Gastroesophageal sphincter (tissue), 4 donors: ENCODE results near the gene ZNF568. TPM values are rescaled to one million over a fixed set of nuclear protein-coding genes. Genes with fewer than 3 reads are reported as not detected.
A peak's percentile ranks its signal among the peaks of the same experiment; 100 is the strongest.

Source experiments
- ATAC-seq: fragments of 150-250 bp; one replicate; pipeline ENCODE4 v1.9.1; 2016; ENCODE audit warnings: mild to moderate bottlenecking, moderate library complexity
- H3K27ac ChIP-seq, 4 donors: fragments of 200-600 bp; sonication (generic) in 3 of 4; 1 replicate in 3 of 4; 2 replicates in 1 of 4; pipeline ENCODE4 v1.5.1; 2016 to 2019
- H3K27me3 ChIP-seq: fragments of 200-600 bp; sonication (generic); one replicate; pipeline ENCODE4 v1.5.1; 2019
- H3K36me3 ChIP-seq, 2 donors: fragments of 200-600 bp; sonication (generic); one replicate each; pipeline ENCODE4 v1.5.1; 2019; ENCODE audit warnings: control low read depth in 1 of 2
- H3K4me1 ChIP-seq, 3 donors: fragments of 200-600 bp; sonication (generic); 1 replicate in 2 of 3; 2 replicates in 1 of 3; pipeline ENCODE4 v1.5.1; 2016 to 2019; ENCODE audit warnings: control low read depth in 2 of 3
- H3K4me3 ChIP-seq, 2 donors: fragments of 200-600 bp; sonication (generic); one replicate each; pipeline ENCODE4 v1.5.1; 2019; ENCODE audit warnings: mild to moderate bottlenecking in 1 of 2, moderate library complexity in 1 of 2
- H3K9me3 ChIP-seq, 3 donors: fragments of 200-600 bp; sonication (generic); one replicate each; pipeline ENCODE4 v1.5.1; 2017 to 2019; ENCODE audit warnings: control low read depth in 2 of 3
- EP300 ChIP-seq: sonication (generic); formaldehyde crosslinking; IDR thresholded peaks from one replicate; pipeline ENCODE4 v1.6.1; 2017; ENCODE audit warnings: antibody characterized with exemption, mild to moderate bottlenecking
- POLR2A ChIP-seq, 2 donors: fragments of 450-650 bp; IDR thresholded peaks; one replicate each; pipeline ENCODE4 v1.6.1; 2017; ENCODE audit warnings: antibody characterized with exemption in 2 of 2, mild to moderate bottlenecking in 2 of 2, moderate library complexity in 1 of 2
- POLR2AphosphoS5 ChIP-seq: sonication (generic); formaldehyde crosslinking; IDR thresholded peaks from one replicate; pipeline ENCODE4 v1.6.1; 2017; ENCODE audit warnings: antibody characterized with exemption
- WGBS, 2 donors: methylation state at CpG; one replicate each; pipeline ENCODE4 v1.1.5; 2018; ENCODE audit warnings: low coverage in 1 of 2; 5-methylcytosine and 5-hydroxymethylcytosine counted together
- total RNA-seq, 4 donors: library from RNA; depleted of rRNA; stranded (reverse); fragments of >200 nt; gene quantifications; one replicate each; pipeline ENCODE4 v1.1.0, GENCODE V29; 2016
- TF ChIP-seq, protein P1 (sequence below), 4 experiments: fragments of 200-600 bp in 2 of 4; fragments of 450-650 bp in 2 of 4; sonication (generic) in 1 of 4; IDR thresholded peaks; one replicate each; pipeline ENCODE4 v1.5.1; 2017 to 2019; ENCODE audit warnings: antibody characterized with exemption in 4 of 4, mild to moderate bottlenecking in 2 of 4, moderate library complexity in 2 of 4

Gene ZNF568
- total RNA-seq, 4 donors from 2014 or later: 10.6 to 20.7 (median 15.4) TPM

GRCh38 chr19:36973021-36973843, 57.1 kb downstream of the ZNF568 start:
- Histone ChIP-seq H3K4me3 (peak overlapping the region; percentile 39 to 64), H3K36me3 (peaks cover 0 to 24% of the 10 kb centered on the region in 2 donors), H3K9me3 (peaks cover 0 to 4% (median 0%) of the 10 kb centered on the region in 3 donors), H3K27ac (peak overlapping the region in 3 of 4 donors; percentile 85 to 87 (median 86)), H3K4me1 (peaks cover 0 to 19% (median 7%) of the 10 kb centered on the region in 3 donors), H3K27me3 (no peaks in the 10 kb centered on the region)
- TF ChIP-seq, protein P1, sequence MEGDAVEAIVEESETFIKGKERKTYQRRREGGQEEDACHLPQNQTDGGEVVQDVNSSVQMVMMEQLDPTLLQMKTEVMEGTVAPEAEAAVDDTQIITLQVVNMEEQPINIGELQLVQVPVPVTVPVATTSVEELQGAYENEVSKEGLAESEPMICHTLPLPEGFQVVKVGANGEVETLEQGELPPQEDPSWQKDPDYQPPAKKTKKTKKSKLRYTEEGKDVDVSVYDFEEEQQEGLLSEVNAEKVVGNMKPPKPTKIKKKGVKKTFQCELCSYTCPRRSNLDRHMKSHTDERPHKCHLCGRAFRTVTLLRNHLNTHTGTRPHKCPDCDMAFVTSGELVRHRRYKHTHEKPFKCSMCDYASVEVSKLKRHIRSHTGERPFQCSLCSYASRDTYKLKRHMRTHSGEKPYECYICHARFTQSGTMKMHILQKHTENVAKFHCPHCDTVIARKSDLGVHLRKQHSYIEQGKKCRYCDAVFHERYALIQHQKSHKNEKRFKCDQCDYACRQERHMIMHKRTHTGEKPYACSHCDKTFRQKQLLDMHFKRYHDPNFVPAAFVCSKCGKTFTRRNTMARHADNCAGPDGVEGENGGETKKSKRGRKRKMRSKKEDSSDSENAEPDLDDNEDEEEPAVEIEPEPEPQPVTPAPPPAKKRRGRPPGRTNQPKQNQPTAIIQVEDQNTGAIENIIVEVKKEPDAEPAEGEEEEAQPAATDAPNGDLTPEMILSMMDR (IDR thresholded peaks at IDR 0.05): peak; percentile 78 to 96 (median 91)
- TF ChIP-seq POLR2AphosphoS5: no peak
- peak; percentile 99 for ATAC-seq
- WGBS, 2 donors: 0% methylated on average over 9 of the region's 56 CpGs; no CpG with 5 or more reads in 1 of the 2 donors

- WGBS, 2 donors: 0% methylated on average over 1 of the region's 6 CpGs; no CpG with 5 or more reads in 1 of the 2 donors
- no peak for TF ChIP-seq EP300
- TF ChIP-seq POLR2AphosphoS5: no peak
- TF ChIP-seq, protein P1 (IDR thresholded peaks at IDR 0.05): no peak
- TF ChIP-seq POLR2A (IDR thresholded peaks at IDR 0.05): no peak
- no peak for ATAC-seq
- Histone ChIP-seq H3K4me1 (peaks cover 0 to 19% (median 7%) of the 10 kb centered on the region in 3 donors), H3K27me3 (no peaks in the 10 kb centered on the region), H3K4me3 (peak overlapping the region; percentile 39 to 64), H3K27ac (peak overlapping the region in 3 of 4 donors; percentile 85 to 87 (median 86)), H3K9me3 (peaks cover 0 to 4% (median 0%) of the 10 kb centered on the region in 3 donors), H3K36me3 (peaks cover 0 to 30% of the 10 kb centered on the region in 2 donors)
Observed at GRCh38 chr19:36973844-36974195, 57.7 kb downstream of the ZNF568 start.

DNA sequence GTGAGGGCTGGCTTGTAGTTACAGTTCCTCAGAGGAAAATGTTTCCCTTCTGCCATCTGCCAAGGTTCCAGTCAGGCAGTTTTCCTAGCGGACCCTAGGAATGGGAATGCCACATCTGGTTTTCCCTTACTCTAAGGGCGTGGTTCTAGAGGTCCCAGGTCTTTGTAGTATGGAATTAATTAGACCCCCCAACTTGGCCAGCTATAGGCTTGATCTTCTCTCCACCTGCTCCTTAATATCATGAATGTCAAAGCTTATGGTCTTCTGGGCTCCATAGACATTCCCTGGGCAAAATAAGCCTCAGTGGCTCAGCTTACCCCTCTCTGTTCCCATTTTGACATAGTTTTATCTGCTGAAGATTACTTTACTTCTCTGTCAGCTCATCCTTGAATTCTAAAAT, 70.0 kb downstream of the ZNF568 start:
- WGBS, 2 donors: 77 to 100% methylated on average over 1 to 2 of the region's 2 CpGs
- H3K9me3 ChIP-seq: no peaks in the 10 kb centered on the region
- TF ChIP-seq EP300 (no peak), POLR2A (IDR thresholded peaks at IDR 0.05) (no peak), POLR2AphosphoS5 (no peak)
- no peak overlapping the region for H3K27ac ChIP-seq
- peaks cover 0 to 75% of the 10 kb centered on the region in 2 donors for H3K36me3 ChIP-seq
- no peaks in the 10 kb centered on the region for H3K27me3 ChIP-seq
- no peaks in the 10 kb centered on the region for H3K4me1 ChIP-seq
- no peak for ATAC-seq
- no peak overlapping the region for H3K4me3 ChIP-seq

DNA sequence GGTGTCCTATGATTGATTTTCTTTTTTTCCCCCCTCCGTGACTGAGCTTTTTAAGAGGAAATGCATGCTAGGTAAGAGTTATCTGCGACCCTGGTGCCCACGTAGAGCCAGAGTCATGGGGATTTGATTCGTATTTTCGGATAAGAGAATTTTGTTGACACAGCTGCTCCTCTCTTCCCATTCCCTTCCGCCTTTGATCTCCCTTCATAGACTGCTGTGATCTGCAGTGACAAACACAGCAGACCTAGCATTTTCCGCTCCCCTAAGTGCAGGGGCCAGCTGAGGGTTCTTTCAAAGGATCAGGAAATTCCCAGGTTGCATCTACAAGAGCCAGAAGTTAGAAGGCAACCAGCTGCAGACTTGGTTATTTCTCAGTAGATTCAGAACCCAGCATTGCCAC, 70.5 kb downstream of the ZNF568 start:
- Histone ChIP-seq H3K4me1 (no peaks in the 10 kb centered on the region), H3K27me3 (no peaks in the 10 kb centered on the region), H3K4me3 (no peak overlapping the region), H3K36me3 (peaks cover 0 to 75% of the 10 kb centered on the region in 2 donors), H3K9me3 (peaks cover 0 to 2% (median 0%) of the 10 kb centered on the region in 3 donors), H3K27ac (no peak overlapping the region)
- ATAC-seq: no peak
- TF ChIP-seq POLR2AphosphoS5 (no peak), POLR2A (IDR thresholded peaks at IDR 0.05) (no peak)
- TF ChIP-seq, protein P1 (IDR thresholded peaks at IDR 0.05): no peak
- 53% methylated on average over 6 of the region's 7 CpGs; no CpG with 5 or more reads in 1 of the 2 donors for WGBS, 2 donors

GRCh38 chr19:36987091-36987490, 71.0 kb downstream of the ZNF568 start:
- H3K27ac ChIP-seq: no peak overlapping the region
- WGBS, 2 donors: 43 to 56% methylated on average over 2 of the region's 3 CpGs
- peaks cover 0 to 5% (median 0%) of the 10 kb centered on the region in 3 donors for H3K9me3 ChIP-seq
- peaks cover 0 to 78% of the 10 kb centered on the region in 2 donors for H3K36me3 ChIP-seq
- no peak for ATAC-seq
- no peak overlapping the region for H3K4me3 ChIP-seq
- H3K4me1 ChIP-seq: no peaks in the 10 kb centered on the region
- TF ChIP-seq, protein P1 (IDR thresholded peaks at IDR 0.05): no peak
- TF ChIP-seq POLR2A (IDR thresholded peaks at IDR 0.05) (no peak), EP300 (no peak), POLR2AphosphoS5 (no peak)
- no peaks in the 10 kb centered on the region for H3K27me3 ChIP-seq
